ENCODE results near the gene NRP1.

- no peak for TF ChIP-seq POLR2AphosphoS5 (IDR thresholded peaks at IDR 0.05)
- no peak for TF ChIP-seq CTCF (IDR thresholded peaks at IDR 0.05 in 8 of 11, conservative IDR thresholded peaks at IDR 0.05 in 3 of 11)
- TF ChIP-seq POLR2A (IDR thresholded peaks at IDR 0.05), result no peak
These were observed 181.1 kb downstream of the NRP1 start for GRCh38 chr10:33153251-33153967.

Data from spleen (tissue), 7 donors.